Measurements from ENCODE around the gene FIZ1.

FIZ1 gene

GRCh38 chr19:55599468-55599841 lies at the start of gene FIZ1:
FIZ1 (minus strand) TSS chr19:55599517; CDS start chr19:55597865, 1,652 bp downstream.
- DNase-seq: peak; percentile 99

GRCh38 chr19:55648585-55649267 lies 49.4 kb upstream of the FIZ1 start:
- DNase-seq: no peak

- no peak for DNase-seq
Measured at GRCh38 chr19:55647732-55648584, 48.6 kb upstream of the FIZ1 start, which contains the start of gene CCDC106. CCDC106 (plus strand) TSS chr19:55648212; CDS start chr19:55649047, 835 bp downstream.

- no peak for DNase-seq
Measured at GRCh38 chr19:55646889-55647731, 47.8 kb upstream of the FIZ1 start.

GRCh38 chr19:55645512-55645881 lies 46.2 kb upstream of the FIZ1 start:
- no peak for DNase-seq

GRCh38 chr19:55644842-55645511 lies 45.7 kb upstream of the FIZ1 start:
- DNase-seq: no peak

- no peak for DNase-seq
Measured at GRCh38 chr19:55644191-55644833, 45.0 kb upstream of the FIZ1 start.

GRCh38 chr19:55643887-55644176 lies 44.5 kb upstream of the FIZ1 start:
- no peak for DNase-seq

- DNase-seq: peak; percentile 89
Measured at GRCh38 chr19:55643003-55643886, 43.9 kb upstream of the FIZ1 start, which contains the start of gene ZNF581. ZNF581 (plus strand) TSS chr19:55643649; CDS start chr19:55644572, 923 bp downstream.

GRCh38 chr19:55642153-55643002 lies 43.1 kb upstream of the FIZ1 start:
- DNase-seq: peak; percentile 53

- DNase-seq: peak; percentile 53
Measured at GRCh38 chr19:55641426-55642152, 42.3 kb upstream of the FIZ1 start.

GRCh38 chr19:55640577-55641425 lies 41.5 kb upstream of the FIZ1 start, which contains the start of gene ZNF580:
ZNF580 (plus strand) TSS chr19:55641002; CDS start chr19:55642509, 1,507 bp downstream.
- DNase-seq: peak; percentile 80

GRCh38 chr19:55640043-55640576 lies 40.8 kb upstream of the FIZ1 start:
- peak; percentile 84 for DNase-seq

- peak; percentile 76 for DNase-seq
Measured at GRCh38 chr19:55638864-55639359, 39.6 kb upstream of the FIZ1 start.

GRCh38 chr19:55637534-55637933 lies 38.2 kb upstream of the FIZ1 start:
- no peak for DNase-seq

GRCh38 chr19:55636723-55637122 lies 37.4 kb upstream of the FIZ1 start:
- DNase-seq: no peak

- no peak for DNase-seq
Measured at GRCh38 chr19:55635856-55636440, 36.6 kb upstream of the FIZ1 start.
